ENCODE data around the gene ZNF787.

GRCh38 chr19:56147307-56147706 is 26.2 kb upstream of the ZNF787 start:
- TF ChIP-seq CTCF (IDR thresholded peaks at IDR 0.05; ENCODE audit: insufficient read depth, low read length), result no peak
- no peak for TF ChIP-seq REST (IDR thresholded peaks at IDR 0.05; ENCODE audit: insufficient replicate concordance, low read depth)
- TF ChIP-seq POLR2AphosphoS5 (IDR thresholded peaks at IDR 0.05; ENCODE audit: low read depth), result no peak
- no peak for TF ChIP-seq GABPA (IDR thresholded peaks at IDR 0.05; ENCODE audit: low read depth)
